GM19467 (cell line): ENCODE measurements around the gene AGPAT4.

ENCODE experiments used
- ATAC-seq: cut with Tn5 transposase; IDR thresholded peaks from one replicate; pipeline ENCODE4 v1.9.1; 2021; ENCODE audit warnings: mild to moderate bottlenecking, moderate library complexity; ENCODE audit not compliant: unreplicated experiment

Gene AGPAT4

GRCh38 chr6:161080263-161080970 is 193.4 kb downstream of the AGPAT4 start:
- ATAC-seq = no peak
